ENCODE measurements around the gene ARMC8. TPM values are rescaled to one million over a fixed set of nuclear protein-coding genes. Genes with fewer than 3 reads are reported as not detected.

Gene ARMC8
- total RNA-seq, 2 experiments from 2014 or later, result 48.8 to 57.1 TPM

DNA sequence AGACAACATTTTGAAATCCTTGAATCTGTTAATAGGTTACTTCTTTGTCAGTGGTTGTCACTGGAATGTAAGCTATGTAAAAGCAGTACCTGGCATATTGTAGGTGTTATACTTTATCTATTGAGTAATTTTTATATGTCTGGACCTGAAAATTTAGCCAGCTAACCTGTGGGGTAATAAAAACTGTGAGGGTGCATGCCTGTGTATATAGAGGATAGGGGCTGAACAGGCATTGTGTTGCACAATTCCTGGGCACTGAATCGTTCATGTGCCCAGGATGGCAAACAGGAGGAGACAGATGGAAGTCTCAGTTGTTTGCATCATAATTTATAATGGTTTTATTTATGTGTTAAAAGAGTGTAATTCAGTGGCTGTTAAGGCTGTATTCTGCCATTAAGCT lies 67.1 kb downstream of the ARMC8 start:
- CTCF ChIA-PET (ENCODE audit: unreplicated experiment), result no interaction called here
- no peaks in the 10 kb centered on the region for H4K20me1 ChIP-seq (ENCODE audit: insufficient read depth, low read length)
- POLR2A ChIA-PET, result interaction anchor here (0.8 to 1.6 kb wide), 3 partner anchors 8 to 55 kb away, joined by 3 to 4 read pairs (median 3); no protein-coding TSS in a partner anchor

DNA sequence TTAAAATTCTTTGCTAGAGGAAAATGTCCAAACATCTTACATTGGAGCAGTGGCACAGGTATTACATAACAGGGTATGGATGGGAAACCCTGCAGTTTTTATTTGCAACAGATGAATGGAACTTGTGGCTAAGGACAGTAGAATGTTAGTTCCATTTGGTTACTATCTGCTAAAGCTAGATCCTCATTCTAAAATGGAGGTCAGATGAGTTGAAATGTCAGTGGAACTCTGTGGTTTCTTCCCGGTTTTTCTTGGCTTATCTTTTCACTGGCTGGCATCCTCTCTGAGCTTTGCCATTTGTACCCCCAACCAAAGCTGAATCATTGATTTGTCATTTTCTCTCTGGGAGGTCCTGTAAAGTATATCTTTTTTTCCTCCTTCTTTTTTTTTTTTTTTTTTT lies 68.9 kb downstream of the ARMC8 start:
- TF ChIP-seq, protein P1, sequence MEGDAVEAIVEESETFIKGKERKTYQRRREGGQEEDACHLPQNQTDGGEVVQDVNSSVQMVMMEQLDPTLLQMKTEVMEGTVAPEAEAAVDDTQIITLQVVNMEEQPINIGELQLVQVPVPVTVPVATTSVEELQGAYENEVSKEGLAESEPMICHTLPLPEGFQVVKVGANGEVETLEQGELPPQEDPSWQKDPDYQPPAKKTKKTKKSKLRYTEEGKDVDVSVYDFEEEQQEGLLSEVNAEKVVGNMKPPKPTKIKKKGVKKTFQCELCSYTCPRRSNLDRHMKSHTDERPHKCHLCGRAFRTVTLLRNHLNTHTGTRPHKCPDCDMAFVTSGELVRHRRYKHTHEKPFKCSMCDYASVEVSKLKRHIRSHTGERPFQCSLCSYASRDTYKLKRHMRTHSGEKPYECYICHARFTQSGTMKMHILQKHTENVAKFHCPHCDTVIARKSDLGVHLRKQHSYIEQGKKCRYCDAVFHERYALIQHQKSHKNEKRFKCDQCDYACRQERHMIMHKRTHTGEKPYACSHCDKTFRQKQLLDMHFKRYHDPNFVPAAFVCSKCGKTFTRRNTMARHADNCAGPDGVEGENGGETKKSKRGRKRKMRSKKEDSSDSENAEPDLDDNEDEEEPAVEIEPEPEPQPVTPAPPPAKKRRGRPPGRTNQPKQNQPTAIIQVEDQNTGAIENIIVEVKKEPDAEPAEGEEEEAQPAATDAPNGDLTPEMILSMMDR (conservative IDR thresholded peaks at IDR 0.05; ENCODE audit: low read length), result no peak
- no peak for TF ChIP-seq EZH2phosphoT487 (IDR thresholded peaks at IDR 0.05; ENCODE audit: borderline replicate concordance, low read depth, low read length)
- POLR2A ChIA-PET, result no interaction called here
- H3K79me2 ChIP-seq (ENCODE audit: insufficient read depth, low read depth, low read length), result no peaks in the 10 kb centered on the region
- H3K9me2 ChIP-seq (ENCODE audit: insufficient read depth, low read length), result no peaks in the 10 kb centered on the region
- BruUV-seq (replicated peaks), result no TSS peak
- CTCF ChIA-PET (ENCODE audit: unreplicated experiment), result no interaction called here
- no peak overlapping the region for H2AFZ ChIP-seq (ENCODE audit: low read length)
- no peak for DNase-seq (ENCODE audit: low spot score)
- no peak overlapping the region for H3K27ac ChIP-seq (ENCODE audit: low read depth, low read length, poor library complexity, severe bottlenecking)
- no peak overlapping the region for H3K4me3 ChIP-seq (ENCODE audit: low read depth, low read length, poor library complexity, severe bottlenecking)
- H3K9me3 ChIP-seq (ENCODE audit: low read length), result no peaks in the 10 kb centered on the region
- no peak overlapping the region for H3K4me2 ChIP-seq (ENCODE audit: low read length)
- H3K36me3 ChIP-seq (ENCODE audit: insufficient read depth, low read length), result peaks cover 2% of the 10 kb centered on the region; the same call in 1 of the 2 replicates
- intact Hi-C loops (cut with micrococcal nuclease; ENCODE audit: unreplicated experiment), result no loop called here
- H4K20me1 ChIP-seq (ENCODE audit: insufficient read depth, low read length), result no peaks in the 10 kb centered on the region
- H3K4me1 ChIP-seq (ENCODE audit: insufficient read depth, low read length, poor library complexity, severe bottlenecking), result no peaks in the 10 kb centered on the region

More for the DNA sequence above, 67.1 kb downstream of the ARMC8 start:
- Histone ChIP-seq H3K4me3 (ENCODE audit: low read depth, low read length, poor library complexity, severe bottlenecking) (no peak overlapping the region), H3K9me3 (ENCODE audit: low read length) (no peaks in the 10 kb centered on the region), H3K36me3 (ENCODE audit: insufficient read depth, low read length) (no peaks in the 10 kb centered on the region), H3K4me1 (ENCODE audit: insufficient read depth, low read length, poor library complexity, severe bottlenecking) (no peaks in the 10 kb centered on the region), H3K9me2 (ENCODE audit: insufficient read depth, low read length) (no peaks in the 10 kb centered on the region), H3K27ac (ENCODE audit: low read depth, low read length, poor library complexity, severe bottlenecking) (no peak overlapping the region), H2AFZ (ENCODE audit: low read length) (no peak overlapping the region), H3K4me2 (ENCODE audit: low read length) (no peak overlapping the region), H3K79me2 (ENCODE audit: insufficient read depth, low read depth, low read length) (no peaks in the 10 kb centered on the region)
- intact Hi-C loops (cut with micrococcal nuclease; ENCODE audit: unreplicated experiment), result no loop called here
- BruUV-seq (replicated peaks), result no TSS peak
- TF ChIP-seq, protein P1 (conservative IDR thresholded peaks at IDR 0.05; ENCODE audit: low read length), result no peak
- TF ChIP-seq EZH2phosphoT487 (IDR thresholded peaks at IDR 0.05; ENCODE audit: borderline replicate concordance, low read depth, low read length), result no peak
- DNase-seq (ENCODE audit: low spot score), result no peak

DNA sequence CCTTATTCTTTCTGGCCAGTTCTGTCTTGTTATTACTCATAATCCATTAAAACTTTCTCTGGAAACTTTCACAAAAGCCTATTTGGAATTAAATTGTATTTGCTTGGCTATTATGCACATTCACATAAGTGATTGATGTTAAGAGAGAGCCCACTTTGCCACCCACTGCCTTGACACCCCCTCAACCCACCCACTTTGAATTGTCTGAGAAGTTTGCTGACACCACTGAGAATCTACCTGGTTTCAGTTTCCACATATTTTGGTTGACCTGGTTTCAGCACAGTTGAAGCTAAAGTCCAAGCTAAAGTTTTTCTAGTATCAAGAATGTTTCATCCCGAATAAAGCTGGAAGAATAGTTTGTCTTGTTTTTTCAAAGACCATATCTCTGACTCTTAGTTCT lies 70.9 kb downstream of the ARMC8 start:
- ChIA-PET CTCF (ENCODE audit: unreplicated experiment) (no interaction called here), POLR2A (interaction anchor here (0.7 to 1.0 kb wide), 2 partner anchors 12 to 678 kb away, joined by 3 to 4 read pairs; no protein-coding TSS in a partner anchor)
- BruUV-seq (replicated peaks), result no TSS peak
- no peak overlapping the region for H3K4me3 ChIP-seq (ENCODE audit: low read depth, low read length, poor library complexity, severe bottlenecking)
- no peak overlapping the region for H3K27ac ChIP-seq (ENCODE audit: low read depth, low read length, poor library complexity, severe bottlenecking)
- TF ChIP-seq, protein P1 (conservative IDR thresholded peaks at IDR 0.05; ENCODE audit: low read length), result no peak
- no peak for TF ChIP-seq EZH2phosphoT487 (IDR thresholded peaks at IDR 0.05; ENCODE audit: borderline replicate concordance, low read depth, low read length)
- no peaks in the 10 kb centered on the region for H3K9me3 ChIP-seq (ENCODE audit: low read length)
- no peak overlapping the region for H3K4me2 ChIP-seq (ENCODE audit: low read length)
- no peaks in the 10 kb centered on the region for H3K79me2 ChIP-seq (ENCODE audit: insufficient read depth, low read depth, low read length)
- no peak overlapping the region for H2AFZ ChIP-seq (ENCODE audit: low read length)
- H4K20me1 ChIP-seq (ENCODE audit: insufficient read depth, low read length), result no peaks in the 10 kb centered on the region; the same call in 1 of the 2 replicates
- H3K36me3 ChIP-seq (ENCODE audit: insufficient read depth, low read length), result peaks cover 6% of the 10 kb centered on the region; the same call in 1 of the 2 replicates
- no peaks in the 10 kb centered on the region for H3K9me2 ChIP-seq (ENCODE audit: insufficient read depth, low read length)
- intact Hi-C loops (cut with micrococcal nuclease; ENCODE audit: unreplicated experiment), result no loop called here
- DNase-seq (ENCODE audit: low spot score), result no peak
- no peaks in the 10 kb centered on the region for H3K4me1 ChIP-seq (ENCODE audit: insufficient read depth, low read length, poor library complexity, severe bottlenecking)
